Measurements from ENCODE around the gene PLCXD3.

The PLCXD3 gene

DNA sequence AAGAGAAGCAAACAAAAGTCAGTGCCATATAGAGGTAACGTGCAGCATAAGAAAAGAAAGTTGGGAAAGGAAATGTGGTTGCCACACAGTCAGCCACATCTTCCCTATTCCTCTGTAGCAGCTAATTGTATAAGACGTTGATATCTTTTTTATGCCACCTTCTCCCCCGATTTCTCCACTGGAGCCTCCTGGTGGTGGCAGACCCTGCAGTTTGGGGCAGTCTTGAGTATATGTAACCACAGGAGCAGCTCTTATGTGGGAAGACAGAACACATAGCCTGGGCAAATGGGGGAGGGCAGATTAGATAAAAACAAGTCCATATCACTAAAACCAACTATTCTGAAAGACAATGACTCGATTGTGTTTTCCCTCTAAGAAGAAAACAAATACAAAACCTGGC, 99.7 kb downstream of the PLCXD3 start:
- no peaks in the 10 kb centered on the region for H3K27me3 Mint-ChIP-seq
- H3K27ac Mint-ChIP-seq = no peak overlapping the region
- H3K4me1 Mint-ChIP-seq = no peaks in the 10 kb centered on the region
- DNase-seq = no peak
- no peak for ATAC-seq
- no peaks in the 10 kb centered on the region for H3K9me3 Mint-ChIP-seq
- H3K4me3 Mint-ChIP-seq = no peak overlapping the region

DNA sequence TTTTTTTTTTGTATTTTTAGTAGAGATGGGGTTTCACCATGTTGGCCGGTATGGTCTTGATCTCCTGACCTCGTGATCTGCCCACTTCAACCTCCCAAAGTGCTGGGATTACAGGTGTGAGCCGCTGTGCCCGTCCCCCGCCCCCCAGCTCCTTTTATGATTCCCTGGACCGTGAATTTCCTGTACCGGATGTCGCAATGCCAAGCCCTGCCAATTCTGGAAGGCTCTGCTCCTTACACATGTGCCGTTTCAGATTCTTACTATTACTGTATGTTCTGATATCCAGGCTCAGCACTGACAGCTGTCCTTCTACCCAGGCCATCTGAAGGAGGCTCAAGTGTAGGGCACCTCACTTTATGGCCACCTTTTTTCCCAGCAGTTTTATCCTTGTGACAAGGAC, 100.1 kb downstream of the PLCXD3 start:
- Mint-ChIP-seq H3K4me1 (no peaks in the 10 kb centered on the region), H3K27me3 (no peaks in the 10 kb centered on the region), H3K9me3 (no peaks in the 10 kb centered on the region), H3K4me3 (no peak overlapping the region), H3K27ac (no peak overlapping the region)
- ATAC-seq (no peak), DNase-seq (no peak)

DNA sequence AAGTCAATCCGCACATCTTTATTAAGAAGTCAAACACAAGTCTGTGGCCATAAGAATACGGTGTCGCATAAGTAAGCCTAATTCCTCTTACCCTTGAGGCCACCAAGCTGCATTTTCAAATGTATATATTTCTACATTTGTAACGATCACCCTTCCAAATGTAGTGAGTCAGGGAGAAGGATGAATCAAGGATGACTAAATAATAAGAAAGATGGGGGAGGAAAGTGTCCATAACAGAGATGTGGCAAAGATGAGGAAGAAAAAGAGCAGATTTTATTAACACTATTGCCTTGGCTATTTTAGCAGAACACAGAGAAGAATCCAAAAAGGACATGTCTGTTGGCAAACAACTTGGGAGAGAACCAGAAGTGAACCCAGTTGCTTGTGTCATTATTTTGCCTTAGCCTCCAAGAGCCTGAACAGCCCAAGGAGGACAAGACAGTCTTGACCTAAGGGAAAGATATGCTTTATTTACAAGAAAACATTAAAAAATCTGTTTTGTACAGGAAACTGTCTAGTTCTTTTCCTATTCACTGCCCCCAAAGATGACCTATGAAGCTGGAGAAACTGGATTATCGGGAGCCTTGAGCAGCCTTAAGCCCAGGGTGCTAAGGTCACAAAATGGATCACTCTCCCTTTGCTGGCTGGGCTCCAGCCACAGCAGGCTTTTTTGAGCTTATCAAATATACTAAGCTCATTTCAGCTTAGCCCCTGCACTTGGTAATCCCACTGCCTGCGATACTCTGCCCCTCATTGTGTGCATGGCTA, 101.5 kb downstream of the PLCXD3 start:
- no peak overlapping the region for H3K4me3 Mint-ChIP-seq
- ATAC-seq (no peak), DNase-seq (no peak)
- no peaks in the 10 kb centered on the region for H3K4me1 Mint-ChIP-seq
- H3K27me3 Mint-ChIP-seq = no peaks in the 10 kb centered on the region
- H3K27ac Mint-ChIP-seq = no peak overlapping the region
- no peaks in the 10 kb centered on the region for H3K9me3 Mint-ChIP-seq

DNA sequence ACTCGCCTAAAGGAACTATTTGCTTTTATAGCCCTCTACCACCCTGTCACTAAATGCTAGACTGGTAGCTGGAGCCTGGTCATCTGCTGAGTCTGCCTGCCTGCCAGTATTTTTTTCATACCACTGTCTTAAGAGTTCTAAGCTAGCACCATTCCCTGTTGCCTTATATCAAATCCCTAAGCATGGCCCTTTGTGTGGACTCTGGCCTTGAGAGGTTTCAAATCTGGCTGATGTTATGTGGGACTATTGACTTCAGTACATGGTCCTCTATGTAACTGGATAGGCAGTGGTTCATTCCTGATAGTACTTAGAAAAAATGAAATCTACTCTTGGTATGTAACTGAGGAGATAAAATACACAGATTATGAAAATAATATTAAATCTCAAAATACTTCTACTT, 103.5 kb downstream of the PLCXD3 start:
- Mint-ChIP-seq H3K27ac (no peak overlapping the region), H3K27me3 (no peaks in the 10 kb centered on the region), H3K9me3 (no peaks in the 10 kb centered on the region), H3K4me3 (no peak overlapping the region), H3K4me1 (no peaks in the 10 kb centered on the region)
- ATAC-seq (no peak), DNase-seq (no peak)

DNA sequence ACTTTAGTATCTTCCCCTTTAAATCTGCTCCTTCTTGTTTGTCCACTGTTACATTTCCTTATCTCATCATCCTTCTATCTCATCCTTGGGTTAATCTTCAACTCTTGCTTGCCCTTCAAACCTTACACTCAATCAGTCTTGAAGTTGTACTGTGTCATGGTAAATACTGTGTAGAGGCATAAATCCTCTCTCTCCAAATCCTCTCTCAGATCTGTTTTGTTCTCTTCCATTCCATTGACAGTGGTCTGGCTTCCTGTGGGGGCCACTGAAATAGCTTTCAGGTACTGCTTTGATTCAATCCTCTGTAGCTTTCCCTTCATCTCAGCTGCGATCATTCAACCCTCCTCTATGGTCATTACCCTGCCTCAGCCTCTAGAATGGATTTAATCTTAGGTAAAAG, 104.0 kb downstream of the PLCXD3 start:
- H3K9me3 Mint-ChIP-seq = no peaks in the 10 kb centered on the region

DNA sequence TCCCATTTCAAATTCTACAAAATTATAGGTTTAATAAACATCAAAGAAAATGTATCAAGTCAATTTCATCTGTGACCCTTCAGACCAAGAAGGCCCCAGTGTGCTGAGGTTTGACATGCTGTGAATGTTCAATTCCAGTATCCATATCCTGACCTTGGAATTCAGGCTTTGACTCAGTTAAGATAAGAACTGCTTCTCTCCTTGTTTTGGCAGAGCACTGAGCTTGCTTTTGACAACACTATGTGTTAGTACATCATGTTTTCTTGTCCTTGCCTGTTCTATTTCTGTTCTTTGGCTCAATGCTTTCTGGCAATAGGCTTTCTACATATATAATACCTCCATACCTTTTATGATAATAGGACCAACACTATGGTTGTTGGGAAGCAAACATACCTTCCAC, 105.6 kb downstream of the PLCXD3 start:
- Mint-ChIP-seq H3K9me3 (peaks cover 0 to 2% of the 10 kb centered on the region in 2 donors), H3K4me1 (no peaks in the 10 kb centered on the region), H3K4me3 (no peak overlapping the region), H3K27me3 (no peaks in the 10 kb centered on the region), H3K27ac (no peak overlapping the region)
- no peak for DNase-seq
- ATAC-seq = no peak

More for the DNA sequence above, 104.0 kb downstream of the PLCXD3 start:
- Mint-ChIP-seq H3K27ac (no peak overlapping the region), H3K4me1 (no peaks in the 10 kb centered on the region), H3K4me3 (no peak overlapping the region), H3K27me3 (no peaks in the 10 kb centered on the region)
- DNase-seq (no peak), ATAC-seq (no peak)

DNA sequence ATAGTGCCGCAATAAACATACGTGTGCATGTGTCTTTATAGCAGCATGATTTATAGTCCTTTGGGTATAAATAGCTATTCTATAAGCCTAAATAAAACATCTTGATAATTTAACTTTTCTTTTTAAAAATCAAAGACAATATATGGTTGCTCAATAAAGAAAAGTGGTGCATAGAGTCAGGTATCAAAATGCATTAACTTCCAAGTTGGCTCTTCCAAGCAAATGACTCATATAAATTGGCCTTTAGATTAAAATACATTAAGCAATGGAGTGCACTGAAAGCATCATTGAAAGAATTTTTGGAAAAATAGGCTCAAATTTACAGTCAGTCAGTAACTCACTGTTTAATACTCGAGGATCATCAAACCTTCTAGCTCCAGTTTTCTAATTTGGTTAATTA, 106.6 kb downstream of the PLCXD3 start:
- H3K27me3 Mint-ChIP-seq = no peaks in the 10 kb centered on the region

DNA sequence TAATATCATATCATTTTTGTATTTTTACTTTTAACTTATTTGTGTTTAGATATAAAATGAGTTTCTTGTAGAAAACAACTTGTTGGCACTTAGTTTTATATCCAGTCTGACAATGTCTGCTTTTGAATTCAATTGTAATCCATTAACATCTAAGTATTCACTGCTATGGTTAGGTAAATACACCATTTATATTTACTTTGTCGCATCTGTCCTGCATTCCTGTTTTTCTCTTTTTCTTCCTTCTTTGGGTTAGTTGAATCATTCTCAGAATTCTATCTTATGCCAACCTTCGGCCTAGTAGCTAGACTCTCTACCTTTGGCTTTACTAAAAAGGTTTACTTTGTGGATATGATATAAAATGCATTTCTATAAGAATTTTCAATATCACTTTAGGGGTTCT, 107.6 kb downstream of the PLCXD3 start:
- no peak overlapping the region for H3K27ac Mint-ChIP-seq
- DNase-seq (no peak), ATAC-seq (no peak)
- H3K4me1 Mint-ChIP-seq = no peaks in the 10 kb centered on the region
- H3K9me3 Mint-ChIP-seq = peaks cover 4 to 10% of the 10 kb centered on the region in 2 donors
- no peaks in the 10 kb centered on the region for H3K27me3 Mint-ChIP-seq
- H3K4me3 Mint-ChIP-seq = no peak overlapping the region

More for the DNA sequence above, 106.6 kb downstream of the PLCXD3 start:
- no peak for DNase-seq
- H3K4me1 Mint-ChIP-seq = no peaks in the 10 kb centered on the region
- H3K27ac Mint-ChIP-seq = no peak overlapping the region
- ATAC-seq = no peak
- H3K9me3 Mint-ChIP-seq = peaks cover 4 to 9% of the 10 kb centered on the region in 2 donors
- no peak overlapping the region for H3K4me3 Mint-ChIP-seq

DNA sequence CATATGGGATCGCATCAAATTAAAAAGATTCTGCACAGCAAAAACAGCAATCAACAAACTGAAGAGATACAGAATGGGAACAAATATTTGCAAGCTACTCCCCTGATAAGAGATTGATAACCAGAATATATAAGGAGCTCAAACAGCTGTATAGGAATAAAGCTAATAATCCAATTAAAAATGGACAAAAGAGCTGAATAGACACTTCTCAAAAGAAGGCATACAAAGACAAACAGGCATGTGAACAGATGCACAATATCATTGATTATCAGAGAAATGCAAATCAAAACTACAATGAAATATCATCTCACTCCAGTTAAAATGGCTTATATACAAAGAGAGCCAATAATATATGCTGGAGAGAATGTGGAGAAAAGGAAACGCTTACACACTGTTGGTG, 110.6 kb downstream of the PLCXD3 start:
- no peak for ATAC-seq
- no peak overlapping the region for H3K4me3 Mint-ChIP-seq
- H3K27me3 Mint-ChIP-seq = no peaks in the 10 kb centered on the region
- H3K4me1 Mint-ChIP-seq = no peaks in the 10 kb centered on the region
- no peak for DNase-seq
- H3K27ac Mint-ChIP-seq = no peak overlapping the region
- H3K9me3 Mint-ChIP-seq = peaks cover 13 to 22% of the 10 kb centered on the region in 2 donors

DNA sequence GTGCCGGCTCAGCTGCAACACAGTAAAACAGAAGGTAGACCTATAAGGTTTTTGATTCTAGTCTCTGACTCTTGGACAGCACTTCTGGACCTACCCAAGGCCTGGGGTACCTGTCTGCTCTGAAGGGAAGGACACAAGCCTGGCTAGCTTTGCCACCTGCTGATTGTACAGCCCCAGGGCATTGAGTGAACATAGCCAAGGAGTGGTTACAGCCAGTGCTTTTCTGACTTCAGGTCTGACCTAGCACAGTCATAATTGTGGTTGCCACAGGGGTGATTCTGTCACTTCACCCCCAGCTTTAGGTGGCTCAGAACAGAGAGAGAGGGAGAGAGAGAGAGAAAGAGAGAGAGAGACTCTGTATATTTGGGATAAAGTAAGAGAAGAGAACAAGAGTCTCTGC, 118.4 kb downstream of the PLCXD3 start:
- H3K9me3 Mint-ChIP-seq = peaks cover 13 to 29% of the 10 kb centered on the region in 2 donors
- H3K4me1 Mint-ChIP-seq = no peaks in the 10 kb centered on the region
- H3K27me3 Mint-ChIP-seq = no peaks in the 10 kb centered on the region
- H3K4me3 Mint-ChIP-seq = no peak overlapping the region
- ATAC-seq (no peak), DNase-seq (no peak)
- H3K27ac Mint-ChIP-seq = no peak overlapping the region

DNA sequence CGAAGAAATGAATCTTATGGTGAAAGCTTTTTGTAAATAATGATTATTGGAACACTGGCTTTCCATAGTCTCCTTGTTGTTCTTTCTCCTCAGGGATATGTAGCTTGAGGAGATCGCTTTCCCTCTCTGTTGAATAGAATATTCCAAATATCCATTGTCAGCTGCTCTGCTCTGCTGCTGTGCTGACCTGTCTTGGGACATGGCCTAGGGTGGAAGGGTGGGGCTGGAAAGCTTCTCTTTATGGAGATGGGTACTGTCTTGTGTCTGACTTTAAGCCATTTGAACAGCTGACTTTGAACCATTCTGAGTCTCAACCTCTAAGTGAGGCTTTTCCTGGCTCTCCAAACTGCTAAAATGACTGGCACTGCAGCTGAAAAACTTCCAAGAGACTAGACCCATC, 135.8 kb downstream of the PLCXD3 start:
- ATAC-seq (no peak), DNase-seq (no peak)
- Mint-ChIP-seq H3K4me1 (no peaks in the 10 kb centered on the region), H3K4me3 (no peak overlapping the region), H3K9me3 (peaks cover 0 to 4% of the 10 kb centered on the region in 2 donors), H3K27me3 (no peaks in the 10 kb centered on the region), H3K27ac (peak overlapping the region in 1 of 2 donors; percentile 48)

DNA sequence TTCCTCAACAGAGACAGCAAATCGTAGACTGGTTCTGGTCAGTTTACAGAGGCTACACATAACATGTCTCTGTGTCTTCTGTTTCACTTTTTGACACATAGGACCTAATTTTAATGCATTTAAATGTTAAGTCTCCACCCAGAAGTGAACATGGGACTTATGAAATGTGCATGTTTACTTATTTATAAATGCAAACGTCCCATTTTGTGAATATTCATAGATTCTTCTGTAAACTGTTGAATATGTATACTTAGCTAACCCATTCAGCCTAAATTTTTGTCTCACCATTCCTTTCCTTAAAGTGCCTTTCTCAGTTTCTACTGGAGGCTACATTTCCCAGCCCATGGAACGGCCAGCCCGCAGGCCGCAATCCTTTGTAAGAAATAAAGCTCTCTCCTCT, 137.2 kb downstream of the PLCXD3 start:
- no peaks in the 10 kb centered on the region for H3K4me1 Mint-ChIP-seq
- H3K27ac Mint-ChIP-seq = no peak overlapping the region
- H3K4me3 Mint-ChIP-seq = no peak overlapping the region
- ATAC-seq = no peak
- H3K27me3 Mint-ChIP-seq = no peaks in the 10 kb centered on the region
- DNase-seq = no peak
- H3K9me3 Mint-ChIP-seq = peaks cover 0 to 4% of the 10 kb centered on the region in 2 donors

DNA sequence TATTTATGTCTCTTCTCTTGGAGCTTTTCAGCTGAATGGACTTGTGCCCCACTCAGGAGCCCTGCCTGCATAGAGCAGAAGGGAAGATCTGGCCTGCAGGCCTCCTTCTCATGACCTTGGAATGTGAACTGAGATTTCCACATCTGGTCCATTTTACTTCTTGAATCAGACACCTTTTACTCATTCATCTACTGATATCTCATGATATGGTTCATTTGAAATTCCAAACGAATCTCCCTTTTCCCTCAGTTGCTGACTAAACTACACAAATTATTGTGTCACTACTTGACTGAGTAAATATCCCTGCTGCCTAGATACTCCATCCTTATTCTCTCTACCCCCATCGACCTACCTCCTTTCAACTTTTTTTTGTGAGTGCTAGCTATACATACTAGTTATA, 138.7 kb downstream of the PLCXD3 start:
- Mint-ChIP-seq H3K4me1 (no peaks in the 10 kb centered on the region), H3K27ac (peak overlapping the region in 1 of 2 donors; percentile 4), H3K4me3 (no peak overlapping the region), H3K9me3 (peaks cover 0 to 4% of the 10 kb centered on the region in 2 donors), H3K27me3 (no peaks in the 10 kb centered on the region)
- ATAC-seq (no peak), DNase-seq (no peak)

DNA sequence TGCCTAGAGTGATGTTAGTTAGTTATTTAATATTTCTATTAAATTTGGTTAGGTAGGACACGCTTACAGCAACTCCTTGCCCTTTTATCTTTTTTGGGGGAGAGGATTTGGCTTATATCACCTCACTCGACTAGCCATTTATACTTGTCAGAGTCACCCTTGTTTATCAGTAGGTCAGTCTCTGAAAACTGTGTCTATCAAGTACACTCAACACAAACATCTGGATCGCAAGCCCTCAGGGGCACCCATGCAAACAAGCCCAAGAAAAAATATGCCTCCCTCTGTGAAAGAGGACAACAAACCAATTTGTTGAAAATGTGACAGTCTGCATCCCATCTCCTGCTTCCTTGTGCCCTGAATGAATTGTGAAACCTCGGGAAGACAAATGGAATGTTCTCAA, 139.9 kb downstream of the PLCXD3 start:
- no peaks in the 10 kb centered on the region for H3K4me1 Mint-ChIP-seq
- H3K4me3 Mint-ChIP-seq = no peak overlapping the region
- H3K27ac Mint-ChIP-seq = no peak overlapping the region
- ATAC-seq (no peak), DNase-seq (no peak)
- H3K27me3 Mint-ChIP-seq = no peaks in the 10 kb centered on the region
- peaks cover 0 to 1% of the 10 kb centered on the region in 2 donors for H3K9me3 Mint-ChIP-seq

DNA sequence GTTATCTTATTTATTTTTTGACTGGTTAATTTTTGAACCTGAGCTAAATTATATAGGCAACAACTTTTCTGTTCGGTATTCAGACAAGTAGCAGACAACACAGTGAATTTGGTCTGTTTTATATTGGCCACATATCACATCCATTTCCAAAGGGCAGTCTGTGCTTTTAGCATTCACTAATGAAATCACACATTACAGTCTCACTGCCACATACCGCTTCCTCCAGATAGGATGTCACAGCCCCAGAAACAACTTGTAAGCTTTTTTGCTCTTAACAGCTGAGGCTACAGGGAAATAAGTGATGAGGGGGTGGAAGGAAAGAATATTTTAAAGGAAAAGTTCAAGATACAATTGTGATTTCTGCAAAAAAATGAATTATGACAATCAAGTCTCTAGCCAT, 140.6 kb downstream of the PLCXD3 start:
- H3K27me3 Mint-ChIP-seq = no peaks in the 10 kb centered on the region
- no peak overlapping the region for H3K27ac Mint-ChIP-seq
- H3K9me3 Mint-ChIP-seq = no peaks in the 10 kb centered on the region
- DNase-seq (no peak), ATAC-seq (no peak)
- no peaks in the 10 kb centered on the region for H3K4me1 Mint-ChIP-seq
- H3K4me3 Mint-ChIP-seq = no peak overlapping the region

DNA sequence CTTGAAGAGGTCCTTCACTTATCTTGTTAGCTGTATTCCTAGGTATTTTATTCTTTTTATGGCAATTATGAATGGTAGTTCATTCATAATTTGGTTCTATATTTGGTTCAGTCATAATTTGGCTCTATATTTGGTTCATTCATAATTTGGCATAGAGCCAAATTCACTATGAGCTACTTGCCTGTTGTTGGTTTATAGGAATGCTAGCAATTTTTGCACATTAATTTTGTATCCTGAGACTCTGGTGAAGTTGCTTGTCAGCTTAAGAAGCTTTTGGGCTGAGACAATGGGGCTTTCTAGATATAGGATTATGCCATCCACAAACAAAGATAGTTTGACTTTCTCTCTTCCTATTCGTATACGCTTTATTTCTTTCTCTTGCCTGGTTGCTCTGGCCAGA, 142.2 kb downstream of the PLCXD3 start:
- Mint-ChIP-seq H3K4me3 (no peak overlapping the region), H3K4me1 (no peaks in the 10 kb centered on the region), H3K9me3 (no peaks in the 10 kb centered on the region), H3K27me3 (no peaks in the 10 kb centered on the region), H3K27ac (no peak overlapping the region)
- no peak for DNase-seq
- ATAC-seq = no peak

DNA sequence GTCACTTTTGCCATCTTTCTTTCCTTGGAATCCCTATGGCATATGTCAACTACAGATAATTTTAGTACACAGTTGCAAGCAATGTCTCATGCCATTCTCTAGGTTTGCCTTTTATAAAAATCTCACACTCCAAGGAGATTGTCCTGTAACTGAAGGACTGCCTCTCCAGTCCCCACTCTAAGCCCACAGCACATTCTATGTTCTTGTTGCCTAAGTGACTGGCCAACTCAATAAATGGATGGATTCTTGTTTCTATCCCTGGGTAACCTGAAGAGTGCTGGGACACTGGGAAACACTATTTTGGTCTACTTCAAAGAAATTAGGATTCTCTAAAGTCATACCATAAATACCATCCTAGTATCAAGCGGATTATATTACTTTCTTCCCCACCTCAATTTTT, 145.0 kb downstream of the PLCXD3 start:
- Mint-ChIP-seq H3K9me3 (no peaks in the 10 kb centered on the region), H3K27me3 (no peaks in the 10 kb centered on the region), H3K4me3 (no peak overlapping the region), H3K4me1 (no peaks in the 10 kb centered on the region), H3K27ac (no peak overlapping the region)
- ATAC-seq (no peak), DNase-seq (no peak)
